ENCODE results near the gene DNAI1.
"Not testable (repeated sequence)": the region's sequence is repeated elsewhere in the genome, so short reads cannot be mapped to it uniquely, and the experiment has no call there.

Gene DNAI1

GRCh38 chr9:34451545-34451944, 7.1 kb upstream of the DNAI1 start:
- DNase-seq: no peak

- no peak for DNase-seq
These were observed 6.0 kb upstream of the DNAI1 start for GRCh38 chr9:34452568-34452967.

GRCh38 chr9:34454571-34455065, 4.0 kb upstream of the DNAI1 start:
- no peak for DNase-seq

- no peak for DNase-seq
These were observed 2.5 kb upstream of the DNAI1 start for GRCh38 chr9:34456151-34456550.

- DNase-seq: no peak
These were observed 1.9 kb upstream of the DNAI1 start for GRCh38 chr9:34456746-34457145.

- peak; percentile 93 for DNase-seq
These were observed 1.2 kb upstream of the DNAI1 start for GRCh38 chr9:34457266-34458012.

- DNase-seq: no peak
These were observed 345 bp downstream of the DNAI1 start for GRCh38 chr9:34458959-34459340.

- no peak for DNase-seq
These were observed 751 bp downstream of the DNAI1 start for GRCh38 chr9:34459356-34459755.

GRCh38 chr9:34459941-34460340, 1.3 kb downstream of the DNAI1 start:
- DNase-seq: no peak

GRCh38 chr9:34463098-34463900, 4.7 kb downstream of the DNAI1 start:
- no peak for DNase-seq

- DNase-seq: no peak
These were observed 5.3 kb downstream of the DNAI1 start for GRCh38 chr9:34463901-34464232.

GRCh38 chr9:34464571-34464970, 6.0 kb downstream of the DNAI1 start:
- no peak for DNase-seq

GRCh38 chr9:34465468-34465867, 6.9 kb downstream of the DNAI1 start:
- DNase-seq: no peak

- no peak for DNase-seq
These were observed 16.5 kb downstream of the DNAI1 start for GRCh38 chr9:34475097-34475496.

- no peak for DNase-seq
These were observed 18.9 kb downstream of the DNAI1 start for GRCh38 chr9:34477541-34477940.

- peak; percentile 29 for DNase-seq
These were observed 20.8 kb downstream of the DNAI1 start for GRCh38 chr9:34479431-34479866.

- not testable (repeated sequence) for DNase-seq
These were observed 23.0 kb downstream of the DNAI1 start for GRCh38 chr9:34481620-34482019.

GRCh38 chr9:34482746-34483145, 24.1 kb downstream of the DNAI1 start:
- DNase-seq: peak; percentile 21

GRCh38 chr9:34484678-34485077, 26.1 kb downstream of the DNAI1 start:
- peak; percentile 90 for DNase-seq

GRCh38 chr9:34485822-34486221, 27.2 kb downstream of the DNAI1 start:
- peak; percentile 33 for DNase-seq

- peak; percentile 4 for DNase-seq
These were observed 28.0 kb downstream of the DNAI1 start for GRCh38 chr9:34486572-34486971.

- no peak for DNase-seq
These were observed 31.8 kb downstream of the DNAI1 start for GRCh38 chr9:34490360-34490759.

- DNase-seq: no peak
These were observed 32.2 kb downstream of the DNAI1 start for GRCh38 chr9:34490760-34491159.

GRCh38 chr9:34491596-34491995, 33.0 kb downstream of the DNAI1 start:
- no peak for DNase-seq
